Uterus (tissue), 4 donors: ENCODE measurements around the gene FAM187B. TPM values are rescaled to one million over a fixed set of nuclear protein-coding genes. Genes with fewer than 3 reads are reported as not detected.

Source experiments
- DNase-seq, 2 donors: peaks; one replicate each; pipeline ENCODE4 v3.0.0-alpha.2; 2019 to 2020
- H3K27ac ChIP-seq, 2 donors: fragments of 200-600 bp; sonication (generic); 1 replicate in 1 of 2; 2 replicates in 1 of 2; pipeline ENCODE4 v1.5.1; 2016 to 2018
- H3K27me3 ChIP-seq, 2 donors: fragments of 200-600 bp; sonication (generic); one replicate each; pipeline ENCODE4 v1.5.1; 2018 to 2019; ENCODE audit warnings: control low read depth in 1 of 2
- H3K36me3 ChIP-seq, 2 donors: fragments of 200-600 bp; sonication (generic); one replicate each; pipeline ENCODE4 v1.5.1; 2019; ENCODE audit warnings: control low read depth in 1 of 2
- H3K4me1 ChIP-seq, 2 donors: fragments of 200-600 bp; sonication (generic); one replicate each; pipeline ENCODE4 v1.5.1; 2018 to 2019; ENCODE audit warnings: control low read depth in 1 of 2
- H3K4me3 ChIP-seq, 2 donors: fragments of 200-600 bp; sonication (generic); 1 replicate in 1 of 2; 2 replicates in 1 of 2; pipeline ENCODE4 v1.5.1; 2018 to 2019; ENCODE audit warnings: mild to moderate bottlenecking in 1 of 2
- H3K9me3 ChIP-seq, 2 donors: fragments of 200-600 bp; sonication (generic); one replicate each; pipeline ENCODE4 v1.5.1; 2019; ENCODE audit warnings: control low read depth in 1 of 2
- CTCF ChIP-seq, 4 experiments: fragments of 200-600 bp in 2 of 4; fragments of 450-650 bp in 2 of 4; sonication (generic) in 2 of 4; IDR thresholded peaks; one replicate each; pipeline ENCODE4 v1.5.1; 2016 to 2019; ENCODE audit warnings: antibody characterized with exemption in 4 of 4, mild to moderate bottlenecking in 2 of 4, moderate library complexity in 1 of 4
- POLR2A ChIP-seq, 2 donors: fragments of 450-650 bp; IDR thresholded peaks; one replicate each; pipeline ENCODE4 v1.6.1; 2016; ENCODE audit warnings: antibody characterized with exemption in 2 of 2, mild to moderate bottlenecking in 1 of 2, moderate library complexity in 1 of 2
- intact Hi-C: fragments of 100-400 bp; cut with DNase I; formaldehyde crosslinking; loops from one replicate; pipeline ENCODE4 v1.15.1; 2023; ENCODE audit warnings: low total_unique reads
- total RNA-seq, 4 donors: library from RNA; depleted of rRNA in 3 of 4; stranded (reverse); fragments of >200 nt in 3 of 4; gene quantifications; one replicate each; pipeline versions ENCODE4 v1.1.0 to v1.2.4, GENCODE V29; 2014 to 2023
- donor health status: DM: yes; HTN: yes; CAD: no.

Gene FAM187B
- total RNA-seq, 4 donors from 2014 or later, result 0.21 TPM; not detected in 3

DNA sequence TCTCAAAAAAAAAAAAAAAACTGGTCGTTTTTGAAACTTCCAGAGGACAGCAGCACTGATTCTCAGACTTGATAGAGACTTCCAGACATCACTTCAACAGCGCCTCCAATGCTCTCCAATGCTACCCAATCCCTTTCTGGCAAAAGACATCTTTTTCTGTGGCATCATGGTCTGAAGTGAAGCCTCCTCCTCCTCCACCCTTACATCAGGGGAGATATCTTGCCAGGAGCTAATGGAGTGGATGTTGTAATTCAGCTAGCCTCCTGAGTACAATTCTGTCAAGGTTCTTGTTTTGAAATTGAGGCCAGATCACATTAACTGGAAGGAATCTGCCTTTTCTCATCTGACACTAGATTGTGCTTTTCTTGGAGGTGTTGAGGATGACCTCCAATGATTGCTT is 49.8 kb downstream of the FAM187B start:
- no peaks in the 10 kb centered on the region for H3K27me3 ChIP-seq
- H3K4me1 ChIP-seq, result no peaks in the 10 kb centered on the region
- TF ChIP-seq CTCF (IDR thresholded peaks at IDR 0.05), result no peak
- no peak for TF ChIP-seq POLR2A (IDR thresholded peaks at IDR 0.05)
- no peaks in the 10 kb centered on the region for H3K9me3 ChIP-seq
- H3K36me3 ChIP-seq, result no peaks in the 10 kb centered on the region
- DNase-seq, result peak in 1 of 2 donors; percentile 19
- no peak overlapping the region for H3K4me3 ChIP-seq
- H3K27ac ChIP-seq, result no peak overlapping the region
- intact Hi-C loops, result no loop called here

DNA sequence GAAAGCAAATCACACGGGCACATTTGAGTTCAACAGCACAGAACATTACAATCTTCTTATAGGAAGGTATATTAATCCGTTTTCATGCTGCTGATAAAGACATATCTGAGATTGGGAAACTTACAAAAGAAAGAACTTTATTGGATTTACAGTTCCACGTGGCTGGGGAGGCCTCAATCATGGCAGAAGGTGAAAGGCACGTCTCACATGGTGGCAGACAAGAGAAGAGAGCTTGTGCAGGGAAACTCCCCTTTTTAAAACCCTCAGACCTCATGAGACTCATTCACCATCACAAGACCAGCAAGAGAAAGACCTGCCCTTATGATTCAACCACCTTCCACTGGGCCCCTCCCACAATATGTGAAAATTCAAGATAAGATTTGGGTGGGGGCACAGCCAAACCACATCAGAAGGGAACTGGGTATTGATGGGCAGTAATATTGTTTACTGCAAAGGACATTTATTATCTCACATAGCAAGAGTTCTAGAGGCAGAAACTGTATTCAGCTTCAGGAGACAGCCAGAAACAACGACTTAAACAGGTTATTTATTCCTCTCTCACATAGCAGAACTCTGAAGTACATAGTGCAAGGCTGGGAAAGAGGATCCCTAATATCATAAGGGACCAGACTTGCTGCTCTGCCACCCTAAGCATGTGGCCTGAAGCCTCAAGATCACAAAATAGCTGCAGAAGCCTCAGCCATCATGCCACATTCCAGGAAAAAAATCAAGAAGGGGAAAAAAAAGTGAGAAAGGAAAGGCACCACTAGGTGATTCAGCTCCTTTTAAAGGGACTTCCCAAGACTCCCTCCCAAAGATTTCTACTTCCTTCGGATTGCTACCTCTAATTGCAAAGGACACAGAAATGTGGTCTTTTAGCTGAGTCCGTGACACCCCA is 50.9 kb downstream of the FAM187B start:
- Histone ChIP-seq H3K27ac (no peak overlapping the region), H3K36me3 (no peaks in the 10 kb centered on the region), H3K27me3 (no peaks in the 10 kb centered on the region), H3K9me3 (no peaks in the 10 kb centered on the region), H3K4me3 (no peak overlapping the region), H3K4me1 (no peaks in the 10 kb centered on the region)
- no peak for TF ChIP-seq POLR2A (IDR thresholded peaks at IDR 0.05)
- TF ChIP-seq CTCF (IDR thresholded peaks at IDR 0.05), result no peak
- DNase-seq, result no peak
- intact Hi-C loops, result no loop called here

DNA sequence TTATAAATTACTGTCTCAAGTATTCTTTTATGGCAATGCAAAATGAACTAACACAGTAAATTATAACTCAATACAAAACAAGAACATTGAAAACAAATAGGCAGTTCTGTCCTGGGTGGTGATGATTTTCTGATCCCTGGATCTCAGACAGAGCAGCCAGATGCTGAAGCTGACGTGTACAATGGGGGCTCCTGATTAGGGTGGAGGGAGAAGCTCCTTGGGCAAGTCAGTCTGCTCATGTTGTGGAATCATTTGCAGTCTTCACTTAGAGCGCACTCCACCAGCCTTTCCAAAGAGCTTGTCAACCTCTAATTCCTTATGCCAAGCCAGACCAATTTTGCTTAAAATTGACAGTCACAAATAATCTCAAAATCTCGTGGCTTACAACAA is 52.4 kb downstream of the FAM187B start:
- no peak for DNase-seq
- intact Hi-C loops, result no loop called here
- Histone ChIP-seq H3K4me1 (no peaks in the 10 kb centered on the region), H3K36me3 (no peaks in the 10 kb centered on the region), H3K27me3 (no peaks in the 10 kb centered on the region), H3K27ac (peak overlapping the region in 1 of 2 donors; percentile 33), H3K4me3 (no peak overlapping the region), H3K9me3 (no peaks in the 10 kb centered on the region)
- TF ChIP-seq POLR2A (IDR thresholded peaks at IDR 0.05) (no peak), CTCF (IDR thresholded peaks at IDR 0.05) (no peak)

Other genes with a start within 250 kb of the FAM187B start
- 10 to 100 TPM; 40.0 to 89.8 (median 52.2) TPM for gene GRAMD1A, start 228.4 kb downstream of the FAM187B start, total RNA-seq
- gene SCN1B, start 198.3 kb downstream of the FAM187B start, total RNA-seq, result 10 to 100 TPM in 1 of 4 donors, under 1 TPM in 3; 0.26 to 15.2 (median 0.78) TPM
- gene HPN, start 187.0 kb downstream of the FAM187B start, total RNA-seq, result 1 to 10 TPM in 2 of 4 donors, under 1 TPM in 2; 0.26 to 2.7 (median 0.68) TPM
- gene FXYD3, start 112.9 kb downstream of the FAM187B start, total RNA-seq, result 1 to 10 TPM; 1.5 to 3.8 (median 1.6) TPM
- gene LGI4, start 93.7 kb downstream of the FAM187B start, total RNA-seq, result 10 to 100 TPM in 3 of 4 donors, 1 to 10 TPM in 1; 5.1 to 44.4 (median 19.7) TPM
- 100 to 1,000 TPM in 2 of 4 donors, 10 to 100 TPM in 2; 18.1 to 214 (median 105) TPM for gene FXYD1, start 89.9 kb downstream of the FAM187B start, total RNA-seq
- 1 to 10 TPM in 1 of 4 donors, under 1 TPM in 1, not detected in 2; 0.83 to 3.7 TPM for gene FXYD7, start 85.5 kb downstream of the FAM187B start, total RNA-seq
- gene FXYD5, start 74.0 kb downstream of the FAM187B start, total RNA-seq, result 10 to 100 TPM; 10.9 to 86.2 (median 34.2) TPM
- 10 to 100 TPM in 3 of 4 donors, 1 to 10 TPM in 1; 7.3 to 37.8 (median 20.2) TPM for gene LSR, start 20.3 kb upstream of the FAM187B start, total RNA-seq
- gene USF2, start 40.2 kb upstream of the FAM187B start, total RNA-seq, result 100 to 1,000 TPM in 1 of 4 donors, 10 to 100 TPM in 3; 48.8 to 155 (median 87.5) TPM
- gene HAMP, start 53.8 kb upstream of the FAM187B start, total RNA-seq, result 1 to 10 TPM in 1 of 4 donors, not detected in 3; 1.1 TPM
- gene MAG, start 63.4 kb upstream of the FAM187B start, total RNA-seq, result 10 to 100 TPM in 1 of 4 donors, under 1 TPM in 1, not detected in 2; 0.91 to 15.1 TPM
- 1 to 10 TPM in 2 of 4 donors, under 1 TPM in 2; under 0.01 to 9.4 (median 1.3) TPM for gene CD22, start 100.4 kb upstream of the FAM187B start, total RNA-seq
- under 1 TPM in 1 of 4 donors, not detected in 3; 0.21 TPM for gene FFAR1, start 119.2 kb upstream of the FAM187B start, total RNA-seq
- not detected for gene FFAR3, start 129.7 kb upstream of the FAM187B start, total RNA-seq
- not detected for gene GPR42, start 142.3 kb upstream of the FAM187B start, total RNA-seq
- under 1 TPM in 2 of 4 donors, not detected in 2; 0.21 TPM for gene FFAR2, start 219.5 kb upstream of the FAM187B start, total RNA-seq